A549 (cell line): Measurements from ENCODE around the gene GOLGA5. TPM values are rescaled to one million over a fixed set of nuclear protein-coding genes. Genes with fewer than 3 reads are reported as not detected.
A peak's percentile ranks its signal among the peaks of the same experiment; 100 is the strongest.

ENCODE experiments used
- ATAC-seq, 2 experiments: fragments of 200-7000 bp in 1 of 2; fragments of >200 bp in 1 of 2; cut with Nextera tagmentation in 1 of 2; cut with Tn5 transposase in 1 of 2; 3 replicates each; pipeline versions ENCODE4 v1.8.0 to v1.9.1; 2018 to 2020; ENCODE audit warnings: mild to moderate bottlenecking in 1 of 2, moderate library complexity in 1 of 2
- CTCF ChIA-PET: fragments of 300-600 bp; sonication (Branson Sonifier 250); formaldehyde crosslinking; extraction: SDS; loops from one replicate; lab custom pipeline; 2021; ENCODE audit warnings: antibody characterized with exemption, inconsistent platforms; lab: Yijun Ruan, JAX
- POLR2A ChIA-PET: fragments of 350-600 bp; formaldehyde crosslinking; extraction: SDS; loops from one replicate; lab custom pipeline; 2021; ENCODE audit warnings: antibody characterized with exemption, inconsistent platforms; lab: Yijun Ruan, JAX
- DNase-seq, 2 experiments: peaks; one replicate each; pipeline versions ENCODE4 v3.0.0 to v3.0.0-alpha.2; 2011 to 2016; ENCODE audit warnings: low read depth in 1 of 2, low spot score in 1 of 2
- FAIRE-seq: peaks from 2 replicates; lab custom pipeline; 2011; peaks lifted over from hg19 to GRCh38; lab: Jason Lieb, UNC
- H3K27ac ChIP-seq, 2 experiments: fragments of >200 bp; sonication (Bioruptor Twin); formaldehyde crosslinking; 3 replicates each; pipeline ENCODE4 v1.5.1; 2016 to 2017
- H3K4me1 ChIP-seq: fragments of >200 bp; sonication (Bioruptor Twin); formaldehyde crosslinking; 3 replicates; pipeline ENCODE4 v1.6.1; 2016
- H3K4me2 ChIP-seq: fragments of >200 bp; sonication (Bioruptor Twin); formaldehyde crosslinking; 3 replicates; pipeline ENCODE4 v1.6.1; 2016
- H3K4me3 ChIP-seq: fragments of >200 bp; sonication (Bioruptor Twin); formaldehyde crosslinking; 3 replicates; pipeline ENCODE4 v1.5.1; 2016
- H3K9me3 ChIP-seq: fragments of >200 bp; sonication (Bioruptor Twin); formaldehyde crosslinking; 3 replicates; pipeline ENCODE4 v1.6.1; 2016
- CBX2 ChIP-seq: fragments of 200-600 bp; sonication (generic); IDR thresholded peaks from 2 replicates; pipeline ENCODE4 v1.6.1; 2016; ENCODE audit warnings: low read depth, mild to moderate bottlenecking, borderline replicate concordance
- CBX8 ChIP-seq: fragments of 200-600 bp; sonication (generic); IDR thresholded peaks from 2 replicates; pipeline ENCODE4 v1.6.1; 2016
- CEBPB ChIP-seq, 2 experiments: fragments of >200 bp in 1 of 2; sonication (Bioruptor Twin) in 1 of 2; formaldehyde crosslinking in 1 of 2; IDR thresholded peaks; 2 replicates each; pipeline ENCODE4 v1.6.1; 2012 to 2016
- CHD4 ChIP-seq: fragments of 200-600 bp; sonication (generic); IDR thresholded peaks from 2 replicates; pipeline ENCODE4 v1.6.1; 2016; ENCODE audit warnings: antibody characterized with exemption, mild to moderate bottlenecking, borderline replicate concordance
- EHMT2 ChIP-seq: fragments of 200-600 bp; sonication (generic); IDR thresholded peaks from 2 replicates; pipeline ENCODE4 v1.6.1; 2016; ENCODE audit warnings: antibody characterized with exemption, low read depth, mild to moderate bottlenecking, moderate library complexity
- ESRRA ChIP-seq: fragments of 150-350 bp; IDR thresholded peaks from 2 replicates; pipeline ENCODE4 v1.6.1; 2014; ENCODE audit warnings: mild to moderate bottlenecking, low read length, borderline replicate concordance
- FOSB ChIP-seq: fragments of 250-450 bp; sonication (Bioruptor Pico); IDR thresholded peaks from 2 replicates; pipeline ENCODE4 v1.5.0; 2020; ENCODE audit warnings: mild to moderate bottlenecking, moderate library complexity
- HOXA7 ChIP-seq: fragments of 250-450 bp; sonication (Bioruptor Pico); IDR thresholded peaks from 2 replicates; pipeline ENCODE4 v1.5.0; 2020; ENCODE audit warnings: mild to moderate bottlenecking, moderate library complexity
- HOXB5 ChIP-seq: fragments of 250-450 bp; sonication (Bioruptor Pico); IDR thresholded peaks from 2 replicates; pipeline ENCODE4 v1.5.0; 2020; ENCODE audit warnings: mild to moderate bottlenecking, moderate library complexity
- JUNB ChIP-seq: fragments of >200 bp; sonication (Bioruptor Twin); formaldehyde crosslinking; IDR thresholded peaks from 2 replicates; pipeline ENCODE4 v1.6.1; 2016
- KDM1A ChIP-seq: fragments of 200-600 bp; sonication (generic); IDR thresholded peaks from 2 replicates; pipeline ENCODE4 v1.6.1; 2016; ENCODE audit warnings: low read depth, mild to moderate bottlenecking
- MAZ ChIP-seq: fragments of 150-350 bp; IDR thresholded peaks from 2 replicates; pipeline ENCODE4 v1.6.1; 2014; ENCODE audit warnings: antibody characterized with exemption, low read depth, low read length, borderline replicate concordance
- NFE2L2 ChIP-seq: fragments of 150-350 bp; conservative IDR thresholded peaks from 2 replicates; pipeline ENCODE4 v1.6.1; 2014; ENCODE audit warnings: low read length
- NPAS2 ChIP-seq: fragments of 250-450 bp; sonication (Bioruptor Pico); IDR thresholded peaks from 2 replicates; pipeline ENCODE4 v1.8.0; 2022; ENCODE audit warnings: mild to moderate bottlenecking, moderate library complexity, borderline replicate concordance
- POLR2A ChIP-seq: IDR thresholded peaks from 2 replicates; pipeline ENCODE4 v1.6.1; 2012; ENCODE audit warnings: mild to moderate bottlenecking, low read length
- POLR2AphosphoS2 ChIP-seq: conservative IDR thresholded peaks from 2 replicates; pipeline ENCODE4 v1.6.1; 2012; ENCODE audit warnings: low read length, improper control_type of control experiment, inconsistent platforms
- RARB ChIP-seq: fragments of 250-450 bp; sonication (Bioruptor Pico); IDR thresholded peaks from 2 replicates; pipeline ENCODE4 v1.8.0; 2021; ENCODE audit warnings: mild to moderate bottlenecking, moderate library complexity
- SMC3 ChIP-seq: fragments of >200 bp; sonication (Bioruptor Twin); formaldehyde crosslinking; IDR thresholded peaks from 3 replicates; pipeline ENCODE4 v1.6.1; 2018; ENCODE audit warnings: inconsistent platforms
- TFCP2L1 ChIP-seq: fragments of 250-450 bp; sonication (Bioruptor Pico); IDR thresholded peaks from 2 replicates; pipeline ENCODE4 v1.5.0; 2021; ENCODE audit warnings: mild to moderate bottlenecking
- ZC3H11A ChIP-seq: fragments of 450-650 bp; IDR thresholded peaks from 2 replicates; pipeline ENCODE4 v1.6.1; 2014; ENCODE audit warnings: antibody characterized with exemption, mild to moderate bottlenecking
- WGBS: methylation state at CpG from one replicate; pipeline ENCODE4 v1.1.6; 2017; ENCODE audit errors: missing lambda C conversion rate; 5-methylcytosine and 5-hydroxymethylcytosine counted together
- polyA plus RNA-seq, 4 experiments: library from polyadenylated mRNA; depleted of rRNA in 3 of 4; stranded (reverse); fragments of >200 nt; fragmentation: RNase III in 1 of 4; extraction: RNeasy Plus Mini Kit Qiagen cat#74134 plus additional on column Dnase treatment in 1 of 4; gene quantifications; 2 replicates in 3 of 4; 3 replicates in 1 of 4; pipeline ENCODE4 v1.2.3, GENCODE V29; 2011 to 2017
- TF ChIP-seq, protein P1 (sequence below): fragments of 250-450 bp; sonication (Bioruptor Pico); IDR thresholded peaks from 2 replicates; pipeline ENCODE4 v1.5.0; 2021; ENCODE audit warnings: mild to moderate bottlenecking, moderate library complexity, borderline replicate concordance
- TF ChIP-seq, protein P2 (sequence below): fragments of 150-350 bp; IDR thresholded peaks from 2 replicates; pipeline ENCODE4 v1.6.1; 2014; ENCODE audit warnings: low read depth, mild to moderate bottlenecking, low read length
- TF ChIP-seq, protein P3 (sequence below): fragments of 450-650 bp; IDR thresholded peaks from 2 replicates; pipeline ENCODE4 v1.6.1; 2014; ENCODE audit warnings: antibody characterized with exemption
- TF ChIP-seq, protein P4 (sequence below): fragments of >200 bp; sonication (Bioruptor Twin); formaldehyde crosslinking; IDR thresholded peaks from 3 replicates; pipeline ENCODE4 v1.6.1; 2016
- TF ChIP-seq, protein P5 (sequence below): fragments of 200-600 bp; sonication (generic); IDR thresholded peaks from 2 replicates; pipeline ENCODE4 v1.6.1; 2016; ENCODE audit warnings: antibody characterized with exemption, mild to moderate bottlenecking, moderate library complexity
- TF ChIP-seq, protein P6 (sequence below): IDR thresholded peaks from 2 replicates; pipeline ENCODE4 v1.6.1; 2012; ENCODE audit warnings: low read depth, borderline replicate concordance

GOLGA5 gene
- polyA plus RNA-seq, 2 of the 4 experiments (the other 2 are of a cell fraction) = 31.9 to 53.8 TPM

DNA sequence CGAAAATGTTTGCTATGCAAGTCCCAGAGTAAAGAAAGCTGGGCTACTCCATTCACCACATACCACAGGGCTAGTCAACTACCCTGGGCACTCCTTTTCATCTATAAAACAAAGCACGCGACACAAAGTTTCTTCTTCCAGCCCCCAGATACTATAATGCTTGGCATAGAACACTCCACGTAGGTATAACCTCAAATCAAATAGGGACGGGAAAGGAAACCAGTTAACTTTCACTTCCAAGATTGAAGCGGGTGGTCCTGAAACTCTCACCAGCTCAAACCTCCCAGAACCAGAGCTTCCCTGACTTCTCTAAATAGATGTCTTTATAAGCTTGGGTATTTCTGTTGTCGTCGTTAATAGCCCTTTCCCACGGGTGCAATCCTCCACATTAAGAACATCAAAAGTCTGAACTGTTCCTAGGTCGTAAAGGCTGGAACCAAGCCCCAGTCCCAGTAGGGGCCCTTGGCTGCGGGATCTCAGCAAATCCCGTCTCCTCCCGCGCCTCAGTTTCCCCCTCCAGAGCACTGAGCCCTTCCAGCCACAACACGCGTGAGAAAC lies 46.3 kb upstream of the GOLGA5 start:
- Histone ChIP-seq H3K9me3 (no peaks in the 10 kb centered on the region), H3K4me3 (peak overlapping the region; percentile 73), H3K27ac (peak overlapping the region; percentile 75 to 91), H3K4me1 (peaks cover 4% of the 10 kb centered on the region; the same call in 1 of the 3 replicates), H3K4me2 (peak overlapping the region; percentile 96)
- TF ChIP-seq HOXA7 (no peak), ZC3H11A (no peak), FOSB (CRISPR knock-in tag) (no peak), SMC3 (no peak), ESRRA (no peak), CBX2 (no peak), HOXB5 (no peak), NFE2L2 (no peak), MAZ (no peak), CHD4 (no peak)
- TF ChIP-seq, protein P1, sequence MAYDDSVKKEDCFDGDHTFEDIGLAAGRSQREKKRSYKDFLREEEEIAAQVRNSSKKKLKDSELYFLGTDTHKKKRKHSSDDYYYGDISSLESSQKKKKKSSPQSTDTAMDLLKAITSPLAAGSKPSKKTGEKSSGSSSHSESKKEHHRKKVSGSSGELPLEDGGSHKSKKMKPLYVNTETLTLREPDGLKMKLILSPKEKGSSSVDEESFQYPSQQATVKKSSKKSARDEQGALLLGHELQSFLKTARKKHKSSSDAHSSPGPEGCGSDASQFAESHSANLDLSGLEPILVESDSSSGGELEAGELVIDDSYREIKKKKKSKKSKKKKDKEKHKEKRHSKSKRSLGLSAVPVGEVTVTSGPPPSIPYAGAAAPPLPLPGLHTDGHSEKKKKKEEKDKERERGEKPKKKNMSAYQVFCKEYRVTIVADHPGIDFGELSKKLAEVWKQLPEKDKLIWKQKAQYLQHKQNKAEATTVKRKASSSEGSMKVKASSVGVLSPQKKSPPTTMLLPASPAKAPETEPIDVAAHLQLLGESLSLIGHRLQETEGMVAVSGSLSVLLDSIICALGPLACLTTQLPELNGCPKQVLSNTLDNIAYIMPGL (CRISPR knock-in tag) = no peak
- TF ChIP-seq, protein P2, sequence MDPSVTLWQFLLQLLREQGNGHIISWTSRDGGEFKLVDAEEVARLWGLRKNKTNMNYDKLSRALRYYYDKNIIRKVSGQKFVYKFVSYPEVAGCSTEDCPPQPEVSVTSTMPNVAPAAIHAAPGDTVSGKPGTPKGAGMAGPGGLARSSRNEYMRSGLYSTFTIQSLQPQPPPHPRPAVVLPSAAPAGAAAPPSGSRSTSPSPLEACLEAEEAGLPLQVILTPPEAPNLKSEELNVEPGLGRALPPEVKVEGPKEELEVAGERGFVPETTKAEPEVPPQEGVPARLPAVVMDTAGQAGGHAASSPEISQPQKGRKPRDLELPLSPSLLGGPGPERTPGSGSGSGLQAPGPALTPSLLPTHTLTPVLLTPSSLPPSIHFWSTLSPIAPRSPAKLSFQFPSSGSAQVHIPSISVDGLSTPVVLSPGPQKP = no peak
- TF ChIP-seq, protein P3, sequence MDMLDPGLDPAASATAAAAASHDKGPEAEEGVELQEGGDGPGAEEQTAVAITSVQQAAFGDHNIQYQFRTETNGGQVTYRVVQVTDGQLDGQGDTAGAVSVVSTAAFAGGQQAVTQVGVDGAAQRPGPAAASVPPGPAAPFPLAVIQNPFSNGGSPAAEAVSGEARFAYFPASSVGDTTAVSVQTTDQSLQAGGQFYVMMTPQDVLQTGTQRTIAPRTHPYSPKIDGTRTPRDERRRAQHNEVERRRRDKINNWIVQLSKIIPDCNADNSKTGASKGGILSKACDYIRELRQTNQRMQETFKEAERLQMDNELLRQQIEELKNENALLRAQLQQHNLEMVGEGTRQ = no peak
- ATAC-seq = peak; percentile 8 to 13; a peak in 3 of 6 replicates
- 14% methylated on average over 16 of the region's 16 CpGs for WGBS
- ChIA-PET POLR2A (interaction anchor here (0.7 to 1.0 kb wide), 11 partner anchors 9 to 708 kb away, joined by 3 to 8 read pairs (median 5); partner anchors contain the start of genes GOLGA5 and TRIP11), CTCF (interaction anchor here (0.6 to 1.6 kb wide), 5 partner anchors 12 to 57 kb away, joined by 3 to 5 read pairs (median 4); no protein-coding TSS in a partner anchor)
- FAIRE-seq = no peak
- no peak for DNase-seq

DNA sequence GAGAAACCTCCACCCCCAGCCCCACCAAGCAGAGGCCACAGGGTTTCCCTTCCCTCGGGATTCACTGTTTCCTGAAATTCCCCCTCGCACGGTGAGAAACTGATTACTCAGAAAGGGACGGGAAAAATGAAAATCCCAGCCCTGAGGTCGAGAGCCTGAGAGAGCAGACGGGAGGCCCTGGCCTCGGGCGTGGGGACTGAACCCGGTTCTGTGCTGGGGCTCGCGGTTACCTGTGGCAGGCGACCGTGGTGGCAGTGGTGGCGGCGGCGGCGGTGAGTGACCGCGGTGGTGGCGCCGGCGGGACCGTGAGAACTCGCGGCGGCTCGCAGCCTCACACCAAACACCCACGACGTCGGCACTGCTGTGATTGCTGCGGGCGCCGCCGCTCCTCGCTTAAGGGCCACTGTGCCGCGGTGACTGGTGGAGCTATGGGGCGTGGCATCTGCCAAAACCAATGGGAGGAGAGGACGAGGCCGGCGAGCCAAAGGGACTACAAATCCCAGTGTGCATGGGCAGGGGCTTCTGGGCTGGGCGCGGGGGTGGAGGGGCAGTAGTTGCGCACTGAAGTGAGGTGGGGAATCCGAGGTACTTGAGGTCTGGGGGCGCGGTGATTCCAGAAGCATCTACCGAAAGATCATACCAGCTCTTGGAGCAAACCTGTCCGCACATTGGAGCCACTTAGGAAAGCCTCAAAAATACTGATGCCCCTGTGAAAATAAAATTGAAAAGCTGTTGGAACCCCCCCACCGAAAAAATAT lies 45.7 kb upstream of the GOLGA5 start, which contains the start of gene LGMN:
LGMN (minus strand) TSS at position 369 of the 758 bp plus-strand sequence. CDS start 15,841 bp downstream, outside the sequence.
- Histone ChIP-seq H3K4me1 (peaks cover 4% of the 10 kb centered on the region; the same call in 1 of the 3 replicates), H3K4me3 (peak within 1 kb of the TSS; percentile 73), H3K27ac (peak within 1 kb of the TSS; percentile 75 to 91), H3K9me3 (no peaks in the 10 kb centered on the region), H3K4me2 (peak within 1 kb of the TSS; percentile 96)
- FAIRE-seq (no peak), DNase-seq (peak; percentile 94 to 97), ATAC-seq (peak; percentile 100)
- CTCF ChIA-PET = interaction anchor here (0.7 to 1.6 kb wide), 6 partner anchors 15 to 58 kb away, joined by 3 to 5 read pairs (median 4); no protein-coding TSS in a partner anchor
- POLR2A ChIA-PET = interaction anchor here (0.6 to 1.0 kb wide), 20 partner anchors 9 to 708 kb away, joined by 3 to 30 read pairs (median 5); partner anchors contain the start of genes CPSF2, GOLGA5, NDUFB1 and TRIP11
- WGBS = 3% methylated on average over 17 of the region's 50 CpGs
- TF ChIP-seq, protein P4, sequence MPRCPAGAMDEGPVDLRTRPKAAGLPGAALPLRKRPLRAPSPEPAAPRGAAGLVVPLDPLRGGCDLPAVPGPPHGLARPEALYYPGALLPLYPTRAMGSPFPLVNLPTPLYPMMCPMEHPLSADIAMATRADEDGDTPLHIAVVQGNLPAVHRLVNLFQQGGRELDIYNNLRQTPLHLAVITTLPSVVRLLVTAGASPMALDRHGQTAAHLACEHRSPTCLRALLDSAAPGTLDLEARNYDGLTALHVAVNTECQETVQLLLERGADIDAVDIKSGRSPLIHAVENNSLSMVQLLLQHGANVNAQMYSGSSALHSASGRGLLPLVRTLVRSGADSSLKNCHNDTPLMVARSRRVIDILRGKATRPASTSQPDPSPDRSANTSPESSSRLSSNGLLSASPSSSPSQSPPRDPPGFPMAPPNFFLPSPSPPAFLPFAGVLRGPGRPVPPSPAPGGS = peak; percentile 76; the same call in 2 of the 3 replicates
- TF ChIP-seq, protein P5, sequence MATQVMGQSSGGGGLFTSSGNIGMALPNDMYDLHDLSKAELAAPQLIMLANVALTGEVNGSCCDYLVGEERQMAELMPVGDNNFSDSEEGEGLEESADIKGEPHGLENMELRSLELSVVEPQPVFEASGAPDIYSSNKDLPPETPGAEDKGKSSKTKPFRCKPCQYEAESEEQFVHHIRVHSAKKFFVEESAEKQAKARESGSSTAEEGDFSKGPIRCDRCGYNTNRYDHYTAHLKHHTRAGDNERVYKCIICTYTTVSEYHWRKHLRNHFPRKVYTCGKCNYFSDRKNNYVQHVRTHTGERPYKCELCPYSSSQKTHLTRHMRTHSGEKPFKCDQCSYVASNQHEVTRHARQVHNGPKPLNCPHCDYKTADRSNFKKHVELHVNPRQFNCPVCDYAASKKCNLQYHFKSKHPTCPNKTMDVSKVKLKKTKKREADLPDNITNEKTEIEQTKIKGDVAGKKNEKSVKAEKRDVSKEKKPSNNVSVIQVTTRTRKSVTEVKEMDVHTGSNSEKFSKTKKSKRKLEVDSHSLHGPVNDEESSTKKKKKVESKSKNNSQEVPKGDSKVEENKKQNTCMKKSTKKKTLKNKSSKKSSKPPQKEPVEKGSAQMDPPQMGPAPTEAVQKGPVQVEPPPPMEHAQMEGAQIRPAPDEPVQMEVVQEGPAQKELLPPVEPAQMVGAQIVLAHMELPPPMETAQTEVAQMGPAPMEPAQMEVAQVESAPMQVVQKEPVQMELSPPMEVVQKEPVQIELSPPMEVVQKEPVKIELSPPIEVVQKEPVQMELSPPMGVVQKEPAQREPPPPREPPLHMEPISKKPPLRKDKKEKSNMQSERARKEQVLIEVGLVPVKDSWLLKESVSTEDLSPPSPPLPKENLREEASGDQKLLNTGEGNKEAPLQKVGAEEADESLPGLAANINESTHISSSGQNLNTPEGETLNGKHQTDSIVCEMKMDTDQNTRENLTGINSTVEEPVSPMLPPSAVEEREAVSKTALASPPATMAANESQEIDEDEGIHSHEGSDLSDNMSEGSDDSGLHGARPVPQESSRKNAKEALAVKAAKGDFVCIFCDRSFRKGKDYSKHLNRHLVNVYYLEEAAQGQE = no peak
- TF ChIP-seq MAZ = no peak
- no peak for TF ChIP-seq ZC3H11A
- TF ChIP-seq POLR2A = peak; percentile 97
- TF ChIP-seq EHMT2 = no peak
- TF ChIP-seq TFCP2L1 (CRISPR knock-in tag) = 0 out of 2 replicates have a peak, but pooled peaks have one; percentile 62
- no peak for TF ChIP-seq CBX8
- no peak for TF ChIP-seq POLR2AphosphoS2
- no peak for TF ChIP-seq CEBPB (IDR thresholded peaks at IDR 0.05)
- TF ChIP-seq, protein P6, sequence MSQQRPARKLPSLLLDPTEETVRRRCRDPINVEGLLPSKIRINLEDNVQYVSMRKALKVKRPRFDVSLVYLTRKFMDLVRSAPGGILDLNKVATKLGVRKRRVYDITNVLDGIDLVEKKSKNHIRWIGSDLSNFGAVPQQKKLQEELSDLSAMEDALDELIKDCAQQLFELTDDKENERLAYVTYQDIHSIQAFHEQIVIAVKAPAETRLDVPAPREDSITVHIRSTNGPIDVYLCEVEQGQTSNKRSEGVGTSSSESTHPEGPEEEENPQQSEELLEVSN = peak; percentile 87
- no peak for TF ChIP-seq JUNB
- TF ChIP-seq NPAS2 (CRISPR knock-in tag) = no peak
- no peak for TF ChIP-seq RARB (CRISPR knock-in tag)
- no peak for TF ChIP-seq FOSB (CRISPR knock-in tag)
- no peak for TF ChIP-seq KDM1A
